ENCODE results near the gene ZMIZ1.

Gene ZMIZ1

GRCh38 chr10:79165070-79165778 is 96.5 kb downstream of the ZMIZ1 start:
- in situ Hi-C loops (cut with MboI; ENCODE audit: low sequenced_read_pairs) = no loop called here

DNA sequence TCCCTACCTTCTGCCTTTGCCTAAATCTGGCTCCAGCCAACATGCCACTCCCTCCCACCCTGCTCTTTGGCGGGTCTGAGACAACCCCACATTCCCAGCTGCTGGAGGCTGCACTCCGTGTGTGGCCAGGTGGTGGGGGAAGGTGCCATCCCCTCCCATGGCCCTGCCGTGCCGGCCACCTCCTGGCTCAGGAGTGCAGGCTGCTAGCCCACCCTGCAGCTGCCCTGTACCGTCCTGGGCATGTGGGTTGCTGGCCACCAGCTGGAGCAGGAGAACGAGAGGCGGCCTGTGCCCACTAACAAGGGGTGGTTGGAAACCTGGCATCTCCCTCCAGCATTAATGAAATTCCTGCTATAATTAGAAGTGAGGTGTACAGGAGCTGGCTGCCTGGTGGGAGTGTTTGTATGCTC is 97.6 kb downstream of the ZMIZ1 start:
- in situ Hi-C loops (cut with MboI; ENCODE audit: low sequenced_read_pairs) = no loop called here

- in situ Hi-C loops (cut with MboI; ENCODE audit: low sequenced_read_pairs) = no loop called here
Observed at GRCh38 chr10:79166741-79167140, 98.0 kb downstream of the ZMIZ1 start.

DNA sequence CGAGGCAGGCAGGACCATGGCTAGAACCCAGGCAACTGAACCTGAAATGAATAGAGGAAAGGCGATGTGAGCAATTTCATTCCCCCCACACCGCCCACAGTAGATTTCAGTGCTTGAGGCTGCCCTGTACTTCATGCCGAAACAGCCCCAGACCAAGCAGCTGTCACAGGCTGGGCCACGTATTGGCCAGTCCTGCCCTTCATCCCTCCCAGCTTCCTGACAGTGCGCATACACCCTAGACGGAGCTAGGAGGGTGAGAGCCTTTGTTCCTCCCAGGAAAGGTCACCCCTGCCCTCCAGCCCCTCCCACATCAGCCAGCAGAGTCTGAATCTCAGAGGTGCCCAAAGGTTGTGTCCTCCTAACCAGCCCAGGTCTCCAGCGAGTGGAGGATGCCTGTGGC is 98.8 kb downstream of the ZMIZ1 start:
- in situ Hi-C loops (cut with MboI; ENCODE audit: low sequenced_read_pairs) = no loop called here

DNA sequence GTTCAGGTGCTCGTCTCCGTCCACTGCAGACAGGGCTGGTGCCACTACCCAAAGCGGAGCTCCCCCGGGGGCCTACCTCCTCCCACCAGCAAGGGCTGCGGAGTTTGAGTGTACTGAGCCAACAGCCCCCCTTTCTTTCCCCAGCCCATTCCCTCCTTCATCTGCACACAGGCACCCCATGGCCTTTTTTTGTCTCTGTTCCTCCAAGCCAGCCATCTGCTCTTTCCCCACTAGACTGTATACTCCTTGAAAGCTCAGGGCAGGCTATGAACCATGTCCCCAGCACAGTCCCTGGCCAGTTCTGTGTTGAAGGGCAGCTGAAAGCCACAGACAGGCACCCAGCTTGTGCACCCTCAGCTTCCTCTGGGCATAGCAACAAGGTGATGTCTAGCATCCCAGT is 99.4 kb downstream of the ZMIZ1 start:
- in situ Hi-C loops (cut with MboI; ENCODE audit: low sequenced_read_pairs) = no loop called here

DNA sequence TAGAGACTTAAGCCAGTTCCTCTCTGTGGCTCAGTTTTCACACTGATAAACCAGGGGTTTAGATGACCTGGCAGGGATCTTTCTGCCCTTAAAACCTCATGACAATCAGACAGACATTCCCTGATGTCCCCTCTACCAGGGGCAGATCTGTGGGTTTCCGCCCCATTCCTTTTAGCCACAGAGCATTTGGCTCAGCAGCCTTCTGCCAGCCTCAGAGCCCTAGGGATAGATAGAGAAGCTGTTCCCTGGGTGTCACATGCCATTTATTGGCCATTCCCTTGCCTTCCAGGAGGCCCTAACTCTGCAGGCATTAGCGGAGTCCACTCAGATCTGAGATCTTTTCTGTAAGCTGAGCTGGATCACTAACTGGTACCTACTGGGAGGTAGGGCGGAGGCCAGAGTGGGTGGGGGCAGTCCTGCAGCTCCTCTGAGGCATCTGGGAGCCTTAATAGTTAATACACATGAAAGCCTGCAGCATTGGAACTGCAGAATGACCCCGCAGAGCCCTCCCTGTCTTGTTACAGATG is 101.5 kb downstream of the ZMIZ1 start:
- in situ Hi-C loops (cut with MboI; ENCODE audit: low sequenced_read_pairs) = no loop called here

- in situ Hi-C loops (cut with MboI; ENCODE audit: low sequenced_read_pairs) = no loop called here
Observed at GRCh38 chr10:79170993-79171392, 102.2 kb downstream of the ZMIZ1 start.

DNA sequence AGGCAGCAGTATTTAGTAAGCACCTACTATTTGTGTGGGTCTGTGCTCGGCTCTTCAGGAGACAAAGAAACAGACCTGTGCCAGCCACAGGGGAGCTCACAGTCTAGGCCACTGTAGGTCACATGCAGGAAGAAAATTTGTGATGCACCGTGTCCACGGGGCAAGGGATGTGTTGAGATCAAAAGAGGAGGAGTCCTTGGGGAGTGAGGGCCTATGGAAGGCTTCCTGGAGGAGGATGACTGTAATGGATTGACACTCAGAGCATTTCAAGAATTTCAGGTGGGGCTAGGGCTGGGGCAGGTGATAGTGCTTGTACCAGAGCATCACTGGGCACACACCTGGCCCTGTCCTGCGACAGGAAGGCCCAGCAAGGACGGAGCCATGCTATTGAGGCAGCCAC is 102.7 kb downstream of the ZMIZ1 start:
- in situ Hi-C loops (cut with MboI; ENCODE audit: low sequenced_read_pairs) = no loop called here

DNA sequence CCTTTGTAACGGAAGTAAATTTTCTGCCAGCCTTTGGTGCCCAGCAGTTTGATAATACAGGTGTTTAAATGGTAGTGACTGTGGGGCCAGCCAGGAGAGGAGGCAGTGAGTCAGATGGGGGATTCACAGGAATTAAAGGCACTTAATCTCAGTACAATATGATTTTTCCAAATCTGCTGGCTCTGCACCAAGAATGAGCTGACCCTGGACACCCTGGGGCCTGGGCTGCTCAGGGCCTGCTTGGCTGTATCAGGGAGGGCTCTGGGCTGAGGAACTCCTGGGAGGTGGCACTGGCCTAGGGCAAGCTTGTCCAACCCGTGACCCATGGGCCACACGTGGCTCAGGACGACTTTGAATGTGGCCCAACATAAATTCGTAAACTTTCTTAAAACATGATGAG is 104.1 kb downstream of the ZMIZ1 start:
- in situ Hi-C loops (cut with MboI; ENCODE audit: low sequenced_read_pairs) = no loop called here

DNA sequence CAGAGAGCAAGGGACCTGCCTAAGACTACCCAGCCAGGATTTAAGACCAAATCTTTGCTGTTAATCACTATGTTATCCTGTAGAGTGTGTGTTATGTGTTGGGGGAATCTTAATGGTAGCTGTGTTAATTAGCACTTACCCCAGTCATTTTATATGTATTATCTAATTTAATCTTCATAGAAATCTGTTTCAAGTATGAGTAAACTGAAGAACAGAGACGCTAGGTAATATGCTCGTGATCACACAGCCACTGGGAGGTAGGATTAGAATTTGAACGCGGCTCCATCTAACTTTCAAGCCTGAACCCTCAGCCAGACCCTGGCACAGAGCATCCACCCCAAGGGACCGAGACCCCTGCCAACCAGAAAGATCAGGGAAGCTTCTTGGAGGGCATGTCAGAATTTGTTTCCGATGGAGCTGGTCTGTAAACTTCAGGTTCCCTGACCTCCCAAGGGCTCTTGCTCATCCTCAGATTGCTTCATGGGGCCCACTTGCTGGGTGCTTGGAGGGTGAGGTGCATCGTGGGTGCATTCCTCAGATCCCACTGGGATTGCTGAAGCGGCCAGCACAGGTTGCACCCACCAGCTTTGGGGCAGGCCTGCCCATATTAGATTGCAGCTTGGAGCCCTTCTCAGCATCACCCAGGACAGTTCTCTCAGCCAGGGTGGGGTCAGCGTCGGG is 105.0 kb downstream of the ZMIZ1 start:
- in situ Hi-C loops (cut with MboI; ENCODE audit: low sequenced_read_pairs) = no loop called here

GRCh38 chr10:79176052-79176501 is 107.3 kb downstream of the ZMIZ1 start:
- in situ Hi-C loops (cut with MboI; ENCODE audit: low sequenced_read_pairs) = no loop called here

GRCh38 chr10:79176949-79177602 is 108.3 kb downstream of the ZMIZ1 start:
- in situ Hi-C loops (cut with MboI; ENCODE audit: low sequenced_read_pairs) = no loop called here

GRCh38 chr10:79178070-79178576 is 109.4 kb downstream of the ZMIZ1 start:
- in situ Hi-C loops (cut with MboI; ENCODE audit: low sequenced_read_pairs) = no loop called here

- in situ Hi-C loops (cut with MboI; ENCODE audit: low sequenced_read_pairs) = no loop called here
Observed at GRCh38 chr10:79178614-79179163, 109.9 kb downstream of the ZMIZ1 start.

- in situ Hi-C loops (cut with MboI; ENCODE audit: low sequenced_read_pairs) = no loop called here
Observed at GRCh38 chr10:79179164-79179956, 110.6 kb downstream of the ZMIZ1 start.

DNA sequence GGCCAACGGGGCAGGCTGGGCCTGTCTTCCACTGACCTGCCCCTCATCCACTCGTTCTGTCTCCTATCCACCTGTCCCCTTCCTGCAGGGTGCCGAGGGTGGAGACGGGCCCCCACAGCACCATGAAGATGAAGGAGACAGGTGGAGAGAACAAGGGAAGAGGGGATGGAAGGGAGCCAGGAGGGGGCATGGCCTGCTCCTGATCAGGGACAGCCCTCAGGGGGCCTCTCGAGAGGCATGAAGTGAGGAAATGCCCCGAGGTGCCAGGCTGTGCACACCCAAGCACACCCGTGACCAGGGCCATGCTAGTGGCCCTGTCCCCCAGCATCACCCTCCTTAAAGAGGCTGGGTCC is 111.2 kb downstream of the ZMIZ1 start:
- in situ Hi-C loops (cut with MboI; ENCODE audit: low sequenced_read_pairs) = no loop called here

- in situ Hi-C loops (cut with MboI; ENCODE audit: low sequenced_read_pairs) = no loop called here
Observed at GRCh38 chr10:79180414-79181221, 111.9 kb downstream of the ZMIZ1 start.

- in situ Hi-C loops (cut with MboI; ENCODE audit: low sequenced_read_pairs) = no loop called here
Observed at GRCh38 chr10:79181227-79181626, 112.5 kb downstream of the ZMIZ1 start.

- in situ Hi-C loops (cut with MboI; ENCODE audit: low sequenced_read_pairs) = no loop called here
Observed at GRCh38 chr10:79181698-79182521, 113.1 kb downstream of the ZMIZ1 start.

Measured in hTERT RPE-1 (cell line).